Gastrocnemius medialis (tissue), 4 donors: ENCODE measurements around the gene WDR45B.

ENCODE experiments used
- CTCF ChIP-seq, 5 experiments: fragments of 450-650 bp in 3 of 5; fragments of 200-600 bp in 2 of 5; sonication (generic) in 2 of 5; IDR thresholded peaks in 4 of 5; conservative IDR thresholded peaks in 1 of 5; 1 replicate in 4 of 5; 2 replicates in 1 of 5; pipeline ENCODE4 v1.5.1; 2016 to 2019; ENCODE audit warnings: antibody characterized with exemption in 5 of 5, mild to moderate bottlenecking in 3 of 5, moderate library complexity in 3 of 5
- POLR2A ChIP-seq, 2 donors: fragments of 450-650 bp; IDR thresholded peaks; one replicate each; pipeline ENCODE4 v1.6.1; 2017; ENCODE audit warnings: antibody characterized with exemption in 2 of 2, mild to moderate bottlenecking in 2 of 2, moderate library complexity in 2 of 2

GRCh38 chr17:82598256-82599119 lies 49.8 kb downstream of the WDR45B start:
- TF ChIP-seq CTCF (IDR thresholded peaks at IDR 0.05 in 4 of 5, conservative IDR thresholded peaks at IDR 0.05 in 1 of 5) (no peak), POLR2A (IDR thresholded peaks at IDR 0.05) (no peak)
